A549 treated with Mapracorat at 1 μM for 4 hours (cell line): ENCODE results near the gene MAGI1. TPM values are rescaled to one million over a fixed set of nuclear protein-coding genes. Genes with fewer than 3 reads are reported as not detected.

Experiments
- total RNA-seq: library from RNA; stranded (reverse); fragments of 200-300 nt; extraction: Qiagen RNA extraction; gene quantifications from 5 replicates; pipeline ENCODE4 v1.2.3, GENCODE V29; 2022

MAGI1 gene
- total RNA-seq: 2.9 to 4.6 TPM (median 3.5 TPM) in 5 replicates

GRCh38 chr3:66038726-66039589, at the start of gene MAGI1:
Gene MAGI1 (minus strand): TSS chr3:66038918. CDS start chr3:66038308, 610 bp downstream.

Other genes starting within 250 kb of the MAGI1 start
- 18.3 to 20.1 TPM (median 19.0 TPM) in 5 replicates for gene SLC25A26, start 182.1 kb upstream of the MAGI1 start, total RNA-seq